OCI-LY3 (cell line): Measurements from ENCODE around the gene EFL1.
"Not testable (repeated sequence)": the region's sequence is repeated elsewhere in the genome, so short reads cannot be mapped to it uniquely, and the experiment has no call there.

Experiments used
- H2AFZ ChIP-seq: fragments of 200-600, 300-600 bp; shearing (Covaris generic); 2 replicates; pipeline ENCODE4 v1.6.0; 2014; ENCODE audit warnings: antibody characterized with exemption, low read depth, low read length
- H3K27ac ChIP-seq: fragments of 200-600, 300-600 bp; sonication (generic); 2 replicates; pipeline ENCODE4 v1.5.1; 2014; ENCODE audit warnings: mild to moderate bottlenecking, low read length, moderate library complexity, mixed read lengths
- H3K27me3 ChIP-seq: fragments of 200-600, 300-600 bp; sonication (generic); 2 replicates; pipeline ENCODE4 v1.6.1; 2014; ENCODE audit warnings: low read depth, low read length, mixed read lengths
- H3K36me3 ChIP-seq: fragments of 200-600, 300-600 bp; sonication (generic); replicated peaks from 2 replicates; pipeline ENCODE3; 2014; ENCODE audit warnings: low read depth, low read length, mixed read lengths
- H3K4me1 ChIP-seq: fragments of 300-600, 200-600 bp; sonication (generic); 2 replicates; pipeline ENCODE4 v1.6.1; 2014; ENCODE audit warnings: low read length, mixed read lengths
- H3K4me2 ChIP-seq: fragments of 200-600, 300-600 bp; sonication (generic); 2 replicates; pipeline ENCODE4 v1.6.1; 2014; ENCODE audit warnings: low read length, mixed read lengths
- H3K4me3 ChIP-seq: fragments of 300-600, 200-600 bp; sonication (generic); 2 replicates; pipeline ENCODE4 v1.5.1; 2014; ENCODE audit warnings: antibody characterized with exemption, mild to moderate bottlenecking, low read length, moderate library complexity
- H3K79me2 ChIP-seq: fragments of 300-600, 200-600 bp; shearing (Covaris generic); 2 replicates; pipeline ENCODE4 v1.6.1; 2014; ENCODE audit warnings: mild to moderate bottlenecking, low read length, mixed read lengths
- H3K9ac ChIP-seq: fragments of 300-600, 200-600 bp; shearing (Covaris generic); 2 replicates; pipeline ENCODE4 v1.6.0; 2014; ENCODE audit warnings: mild to moderate bottlenecking, low read length, moderate library complexity
- H3K9me3 ChIP-seq: fragments of 200-600, 300-600 bp; shearing (Covaris generic); 2 replicates; pipeline ENCODE4 v1.6.1; 2014; ENCODE audit warnings: low read length, mixed read lengths; ENCODE audit not compliant: insufficient read depth
- H4K20me1 ChIP-seq: fragments of 200-600, 300-600 bp; sonication (generic); 2 replicates; pipeline ENCODE4 v1.6.1; 2016; ENCODE audit warnings: low read length, mixed read lengths; ENCODE audit not compliant: insufficient read depth
- EZH2phosphoT487 ChIP-seq: fragments of 200-600 bp; shearing (Covaris generic); IDR thresholded peaks from 2 replicates; pipeline ENCODE4 v1.6.1; 2018; ENCODE audit warnings: antibody characterized with exemption, mixed run types, low read depth
- TF ChIP-seq, protein P1 (sequence below): fragments of 200-600, 300-600 bp; sonication (generic); IDR thresholded peaks from 2 replicates; pipeline ENCODE4 v1.5.1; 2014; ENCODE audit warnings: antibody characterized with exemption, low read length, low read depth

EFL1 gene

GRCh38 chr15:82263350-82263749 is 816 bp upstream of the EFL1 start:
- Histone ChIP-seq H3K27ac (no peak overlapping the region), H3K9ac (peak overlapping the region; percentile 69), H3K9me3 (no peaks in the 10 kb centered on the region), H2AFZ (0 out of 2 replicates have a peak overlapping the region, but pooled peaks have one; percentile 62), H3K36me3 (peaks cover 2% of the 10 kb centered on the region), H4K20me1 (no peaks in the 10 kb centered on the region), H3K4me2 (peak overlapping the region; percentile 93), H3K79me2 (peaks cover 33% of the 10 kb centered on the region), H3K4me3 (peak overlapping the region; percentile 91), H3K4me1 (peaks cover 14% of the 10 kb centered on the region), H3K27me3 (no peaks in the 10 kb centered on the region)
- TF ChIP-seq, protein P1, sequence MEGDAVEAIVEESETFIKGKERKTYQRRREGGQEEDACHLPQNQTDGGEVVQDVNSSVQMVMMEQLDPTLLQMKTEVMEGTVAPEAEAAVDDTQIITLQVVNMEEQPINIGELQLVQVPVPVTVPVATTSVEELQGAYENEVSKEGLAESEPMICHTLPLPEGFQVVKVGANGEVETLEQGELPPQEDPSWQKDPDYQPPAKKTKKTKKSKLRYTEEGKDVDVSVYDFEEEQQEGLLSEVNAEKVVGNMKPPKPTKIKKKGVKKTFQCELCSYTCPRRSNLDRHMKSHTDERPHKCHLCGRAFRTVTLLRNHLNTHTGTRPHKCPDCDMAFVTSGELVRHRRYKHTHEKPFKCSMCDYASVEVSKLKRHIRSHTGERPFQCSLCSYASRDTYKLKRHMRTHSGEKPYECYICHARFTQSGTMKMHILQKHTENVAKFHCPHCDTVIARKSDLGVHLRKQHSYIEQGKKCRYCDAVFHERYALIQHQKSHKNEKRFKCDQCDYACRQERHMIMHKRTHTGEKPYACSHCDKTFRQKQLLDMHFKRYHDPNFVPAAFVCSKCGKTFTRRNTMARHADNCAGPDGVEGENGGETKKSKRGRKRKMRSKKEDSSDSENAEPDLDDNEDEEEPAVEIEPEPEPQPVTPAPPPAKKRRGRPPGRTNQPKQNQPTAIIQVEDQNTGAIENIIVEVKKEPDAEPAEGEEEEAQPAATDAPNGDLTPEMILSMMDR, result no peak
- no peak for TF ChIP-seq EZH2phosphoT487

DNA sequence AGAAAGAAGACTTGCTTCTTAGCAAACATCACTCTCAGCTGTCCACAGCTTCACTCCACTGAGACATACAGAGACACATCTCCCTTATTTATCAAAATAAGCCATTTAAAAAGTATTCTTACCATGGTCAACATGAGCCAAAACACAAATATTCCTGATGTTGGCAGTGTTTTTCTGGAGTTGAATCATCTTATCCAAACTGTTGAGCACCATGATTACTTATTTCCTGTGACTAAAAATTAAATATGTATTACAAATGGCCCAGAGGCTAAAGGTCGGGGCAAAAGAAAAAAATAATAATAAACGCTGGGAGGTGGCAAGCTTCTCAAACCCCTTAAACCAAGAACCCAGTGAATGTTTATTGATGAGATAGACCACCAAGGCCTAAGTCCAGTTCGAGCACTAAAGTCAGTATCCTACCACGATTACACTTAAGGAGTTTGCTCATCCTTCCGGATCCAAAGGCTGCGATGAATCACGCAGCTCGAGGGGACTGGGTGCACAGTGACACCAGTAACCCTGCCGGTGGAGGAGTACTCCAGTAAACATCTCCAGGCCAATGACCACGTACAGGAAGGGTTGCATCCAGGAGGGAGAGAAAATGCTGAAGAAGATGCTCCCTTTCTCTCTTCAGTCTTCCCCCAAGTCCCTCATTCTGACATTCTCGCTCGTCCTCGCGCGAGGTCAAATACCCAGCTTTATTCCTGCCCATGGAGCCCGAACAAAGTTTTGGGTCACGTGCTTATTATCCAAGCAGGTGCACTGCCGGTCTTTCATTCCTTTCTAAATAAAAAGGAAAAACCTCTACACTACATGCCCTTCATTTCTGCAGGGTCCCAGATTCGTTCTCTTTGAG is 740 bp downstream of the EFL1 start:
- H3K79me2 ChIP-seq, result peaks cover 33% of the 10 kb centered on the region
- peak overlapping the region; percentile 33; the same call in 1 of the 2 replicates for H3K27ac ChIP-seq
- H3K4me2 ChIP-seq, result peak overlapping the region; percentile 93
- H4K20me1 ChIP-seq, H3K27me3 ChIP-seq, H3K9me3 ChIP-seq, H3K36me3 ChIP-seq: not testable (repeated sequence)
- peaks cover 14% of the 10 kb centered on the region for H3K4me1 ChIP-seq
- peak overlapping the region; percentile 91 for H3K4me3 ChIP-seq
- H2AFZ ChIP-seq, result peak overlapping the region; percentile 62; the same call in 1 of the 2 replicates
- peak overlapping the region; percentile 69 for H3K9ac ChIP-seq

- not testable (repeated sequence) for H2AFZ ChIP-seq, H3K4me1 ChIP-seq, H3K9ac ChIP-seq, H4K20me1 ChIP-seq, H3K4me3 ChIP-seq, H3K4me2 ChIP-seq, H3K27ac ChIP-seq, H3K27me3 ChIP-seq, H3K79me2 ChIP-seq, H3K36me3 ChIP-seq, H3K9me3 ChIP-seq
Measured at GRCh38 chr15:82248261-82248660, 14.3 kb downstream of the EFL1 start.

- H3K9me3 ChIP-seq, H4K20me1 ChIP-seq: not testable (repeated sequence)
Measured at GRCh38 chr15:82245956-82246355, 16.6 kb downstream of the EFL1 start.

GRCh38 chr15:82243644-82244043 is 18.9 kb downstream of the EFL1 start:
- H3K9ac ChIP-seq, H3K27me3 ChIP-seq, H3K4me1 ChIP-seq, H3K79me2 ChIP-seq, H2AFZ ChIP-seq, H3K4me2 ChIP-seq, H3K4me3 ChIP-seq, H3K36me3 ChIP-seq, H3K9me3 ChIP-seq, H3K27ac ChIP-seq, H4K20me1 ChIP-seq: not testable (repeated sequence)

More at GRCh38 chr15:82245956-82246355, 16.6 kb downstream of the EFL1 start:
- H3K27me3 ChIP-seq, H3K4me1 ChIP-seq, H3K4me2 ChIP-seq, H3K27ac ChIP-seq, H2AFZ ChIP-seq, H3K9ac ChIP-seq, H3K79me2 ChIP-seq, H3K4me3 ChIP-seq, H3K36me3 ChIP-seq: not testable (repeated sequence)

- H3K79me2 ChIP-seq, H3K4me1 ChIP-seq, H3K9ac ChIP-seq, H2AFZ ChIP-seq, H3K27ac ChIP-seq, H3K36me3 ChIP-seq, H3K4me3 ChIP-seq, H3K4me2 ChIP-seq, H3K27me3 ChIP-seq, H3K9me3 ChIP-seq, H4K20me1 ChIP-seq: not testable (repeated sequence)
Measured at GRCh38 chr15:82241836-82242499, 20.6 kb downstream of the EFL1 start.
